Endothelial cell of umbilical vein (primary cell): Measurements from ENCODE around the gene FNBP1L.

Source experiments
- CTCF ChIP-seq, 2 donors: IDR thresholded peaks; 1 replicate in 1 of 2; 2 replicates in 1 of 2; pipeline ENCODE4 v1.5.1; 2011; ENCODE audit warnings: low read length in 2 of 2, mild to moderate bottlenecking in 2 of 2, moderate library complexity in 2 of 2, control low read depth in 1 of 2, inconsistent platforms in 1 of 2, low read depth in 1 of 2; ENCODE audit not compliant: insufficient read depth in 1 of 2; ENCODE audit errors: extremely low read depth in 1 of 2
- EZH2 ChIP-seq: IDR thresholded peaks from 2 replicates; pipeline ENCODE4 v1.6.1; 2012; ENCODE audit warnings: borderline replicate concordance, low read depth, mild to moderate bottlenecking, moderate library complexity, low read length, inconsistent platforms; ENCODE audit not compliant: severe bottlenecking
- MAX ChIP-seq: IDR thresholded peaks from 2 replicates; pipeline ENCODE4 v1.6.1; 2011; ENCODE audit not compliant: insufficient read depth, insufficient read length
- POLR2A ChIP-seq: IDR thresholded peaks from 2 replicates; pipeline ENCODE4 v1.6.1; 2012; ENCODE audit warnings: low read depth, mild to moderate bottlenecking, control low read depth, low read length
- POLR2AphosphoS5 ChIP-seq: IDR thresholded peaks from 2 replicates; pipeline ENCODE4 v1.6.1; 2012; ENCODE audit warnings: low read depth, mild to moderate bottlenecking, control low read depth, low read length, moderate library complexity; ENCODE audit not compliant: insufficient read depth

GRCh38 chr1:93506126-93506525 lies 58.2 kb downstream of the FNBP1L start:
- TF ChIP-seq CTCF (IDR thresholded peaks at IDR 0.05; ENCODE audit: extremely low read depth in 1 of 2, insufficient read depth in 1 of 2, low read depth in 1 of 2, low read length in 2 of 2) (no peak), POLR2AphosphoS5 (no peak), EZH2 (no peak), POLR2A (no peak), MAX (no peak)
